ENCODE results near the gene KIF1B.

DNA sequence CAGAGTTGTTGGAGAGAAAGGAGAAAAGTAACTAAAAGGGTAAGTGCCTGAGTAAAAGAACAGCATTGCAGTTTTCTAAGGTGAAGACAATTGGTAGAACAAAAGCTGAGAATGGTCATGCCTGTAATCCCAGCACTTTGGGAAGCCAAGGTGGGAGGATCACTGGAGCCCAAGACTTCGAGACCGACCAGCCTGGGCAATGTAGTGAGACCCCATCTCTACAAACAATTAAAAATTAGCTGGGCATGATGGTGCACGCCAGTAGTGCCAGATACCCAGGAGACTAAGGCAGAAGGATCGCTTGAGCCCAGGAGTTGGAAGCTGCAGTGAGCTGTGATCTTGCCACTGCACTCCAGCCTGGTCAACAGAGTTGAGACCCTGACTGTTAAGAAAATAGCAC, 173.3 kb downstream of the KIF1B start:
- TF ChIP-seq CEBPB (IDR thresholded peaks at IDR 0.05) (no peak), TAF1 (IDR thresholded peaks at IDR 0.05; ENCODE audit: low read depth) (no peak), EP300 (IDR thresholded peaks at IDR 0.05; ENCODE audit: borderline replicate concordance) (no peak), NFIC (IDR thresholded peaks at IDR 0.05) (no peak), RAD21 (IDR thresholded peaks at IDR 0.05; ENCODE audit: low read depth) (no peak), CREB1 (IDR thresholded peaks at IDR 0.05; ENCODE audit: low read depth) (no peak), EGR1 (IDR thresholded peaks at IDR 0.05) (no peak), ZBTB7A (IDR thresholded peaks at IDR 0.05; ENCODE audit: low read depth) (no peak)
- TF ChIP-seq, protein P1, sequence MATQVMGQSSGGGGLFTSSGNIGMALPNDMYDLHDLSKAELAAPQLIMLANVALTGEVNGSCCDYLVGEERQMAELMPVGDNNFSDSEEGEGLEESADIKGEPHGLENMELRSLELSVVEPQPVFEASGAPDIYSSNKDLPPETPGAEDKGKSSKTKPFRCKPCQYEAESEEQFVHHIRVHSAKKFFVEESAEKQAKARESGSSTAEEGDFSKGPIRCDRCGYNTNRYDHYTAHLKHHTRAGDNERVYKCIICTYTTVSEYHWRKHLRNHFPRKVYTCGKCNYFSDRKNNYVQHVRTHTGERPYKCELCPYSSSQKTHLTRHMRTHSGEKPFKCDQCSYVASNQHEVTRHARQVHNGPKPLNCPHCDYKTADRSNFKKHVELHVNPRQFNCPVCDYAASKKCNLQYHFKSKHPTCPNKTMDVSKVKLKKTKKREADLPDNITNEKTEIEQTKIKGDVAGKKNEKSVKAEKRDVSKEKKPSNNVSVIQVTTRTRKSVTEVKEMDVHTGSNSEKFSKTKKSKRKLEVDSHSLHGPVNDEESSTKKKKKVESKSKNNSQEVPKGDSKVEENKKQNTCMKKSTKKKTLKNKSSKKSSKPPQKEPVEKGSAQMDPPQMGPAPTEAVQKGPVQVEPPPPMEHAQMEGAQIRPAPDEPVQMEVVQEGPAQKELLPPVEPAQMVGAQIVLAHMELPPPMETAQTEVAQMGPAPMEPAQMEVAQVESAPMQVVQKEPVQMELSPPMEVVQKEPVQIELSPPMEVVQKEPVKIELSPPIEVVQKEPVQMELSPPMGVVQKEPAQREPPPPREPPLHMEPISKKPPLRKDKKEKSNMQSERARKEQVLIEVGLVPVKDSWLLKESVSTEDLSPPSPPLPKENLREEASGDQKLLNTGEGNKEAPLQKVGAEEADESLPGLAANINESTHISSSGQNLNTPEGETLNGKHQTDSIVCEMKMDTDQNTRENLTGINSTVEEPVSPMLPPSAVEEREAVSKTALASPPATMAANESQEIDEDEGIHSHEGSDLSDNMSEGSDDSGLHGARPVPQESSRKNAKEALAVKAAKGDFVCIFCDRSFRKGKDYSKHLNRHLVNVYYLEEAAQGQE (IDR thresholded peaks at IDR 0.05; ENCODE audit: low read depth), result no peak
- TF ChIP-seq, protein P2, sequence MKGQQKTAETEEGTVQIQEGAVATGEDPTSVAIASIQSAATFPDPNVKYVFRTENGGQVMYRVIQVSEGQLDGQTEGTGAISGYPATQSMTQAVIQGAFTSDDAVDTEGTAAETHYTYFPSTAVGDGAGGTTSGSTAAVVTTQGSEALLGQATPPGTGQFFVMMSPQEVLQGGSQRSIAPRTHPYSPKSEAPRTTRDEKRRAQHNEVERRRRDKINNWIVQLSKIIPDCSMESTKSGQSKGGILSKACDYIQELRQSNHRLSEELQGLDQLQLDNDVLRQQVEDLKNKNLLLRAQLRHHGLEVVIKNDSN (IDR thresholded peaks at IDR 0.05), result no peak

All from Ishikawa (cell line).